Esophagus mucosa (tissue), 1 donor: ENCODE measurements around the gene ING3. TPM values are rescaled to one million over a fixed set of nuclear protein-coding genes. Genes with fewer than 3 reads are reported as not detected.

Experiments used
- total RNA-seq: library from RNA; stranded (reverse); gene quantifications from one replicate; pipeline ENCODE4 v1.2.4, GENCODE V29; 2023
- donor health status: DM: yes; HTN: yes; CAD: no.

ING3 gene
- total RNA-seq, 1 donor from 2014 or later: 9.0 TPM

Other genes starting within 250 kb of the ING3 start
- 0.92 TPM for gene TSPAN12, start 92.6 kb upstream of the ING3 start, total RNA-seq
- 0.76 TPM for gene CPED1, start 37.9 kb downstream of the ING3 start, total RNA-seq